ENCODE measurements around the gene OTOGL.

DNA sequence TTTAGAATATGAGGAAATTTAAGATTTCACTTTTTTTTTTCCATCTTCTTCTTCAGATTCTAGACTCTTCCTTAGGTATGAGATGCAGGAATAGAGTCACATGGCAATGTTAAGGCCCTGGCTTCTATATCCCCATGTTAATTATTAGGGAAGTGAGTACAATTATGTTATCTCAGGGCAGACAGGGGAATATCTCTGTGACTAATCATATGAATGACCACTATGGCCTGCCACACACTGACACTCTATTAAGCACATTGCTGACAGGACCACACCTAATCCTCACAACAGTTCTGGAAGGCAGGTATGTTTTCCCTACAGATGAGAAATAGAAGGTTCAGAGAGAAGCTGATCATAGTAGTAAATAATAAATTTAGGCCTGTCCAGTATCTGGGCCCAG, 275.3 kb downstream of the OTOGL start:
- TF ChIP-seq POLR2A (IDR thresholded peaks at IDR 0.05) (no peak), EP300 (IDR thresholded peaks at IDR 0.05) (no peak)
- TF ChIP-seq, protein P1, sequence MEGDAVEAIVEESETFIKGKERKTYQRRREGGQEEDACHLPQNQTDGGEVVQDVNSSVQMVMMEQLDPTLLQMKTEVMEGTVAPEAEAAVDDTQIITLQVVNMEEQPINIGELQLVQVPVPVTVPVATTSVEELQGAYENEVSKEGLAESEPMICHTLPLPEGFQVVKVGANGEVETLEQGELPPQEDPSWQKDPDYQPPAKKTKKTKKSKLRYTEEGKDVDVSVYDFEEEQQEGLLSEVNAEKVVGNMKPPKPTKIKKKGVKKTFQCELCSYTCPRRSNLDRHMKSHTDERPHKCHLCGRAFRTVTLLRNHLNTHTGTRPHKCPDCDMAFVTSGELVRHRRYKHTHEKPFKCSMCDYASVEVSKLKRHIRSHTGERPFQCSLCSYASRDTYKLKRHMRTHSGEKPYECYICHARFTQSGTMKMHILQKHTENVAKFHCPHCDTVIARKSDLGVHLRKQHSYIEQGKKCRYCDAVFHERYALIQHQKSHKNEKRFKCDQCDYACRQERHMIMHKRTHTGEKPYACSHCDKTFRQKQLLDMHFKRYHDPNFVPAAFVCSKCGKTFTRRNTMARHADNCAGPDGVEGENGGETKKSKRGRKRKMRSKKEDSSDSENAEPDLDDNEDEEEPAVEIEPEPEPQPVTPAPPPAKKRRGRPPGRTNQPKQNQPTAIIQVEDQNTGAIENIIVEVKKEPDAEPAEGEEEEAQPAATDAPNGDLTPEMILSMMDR (IDR thresholded peaks at IDR 0.05), result no peak

All from tibial nerve (tissue), 4 donors.